GM19240 (cell line): ENCODE measurements around the gene MRPL50.
A peak's percentile ranks its signal among the peaks of the same experiment; 100 is the strongest.

Source experiments
- DNase-seq: peaks from one replicate; pipeline ENCODE4 v3.0.0; 2011; ENCODE audit warnings: low spot score; ENCODE audit not compliant: insufficient read length

The MRPL50 gene

DNA sequence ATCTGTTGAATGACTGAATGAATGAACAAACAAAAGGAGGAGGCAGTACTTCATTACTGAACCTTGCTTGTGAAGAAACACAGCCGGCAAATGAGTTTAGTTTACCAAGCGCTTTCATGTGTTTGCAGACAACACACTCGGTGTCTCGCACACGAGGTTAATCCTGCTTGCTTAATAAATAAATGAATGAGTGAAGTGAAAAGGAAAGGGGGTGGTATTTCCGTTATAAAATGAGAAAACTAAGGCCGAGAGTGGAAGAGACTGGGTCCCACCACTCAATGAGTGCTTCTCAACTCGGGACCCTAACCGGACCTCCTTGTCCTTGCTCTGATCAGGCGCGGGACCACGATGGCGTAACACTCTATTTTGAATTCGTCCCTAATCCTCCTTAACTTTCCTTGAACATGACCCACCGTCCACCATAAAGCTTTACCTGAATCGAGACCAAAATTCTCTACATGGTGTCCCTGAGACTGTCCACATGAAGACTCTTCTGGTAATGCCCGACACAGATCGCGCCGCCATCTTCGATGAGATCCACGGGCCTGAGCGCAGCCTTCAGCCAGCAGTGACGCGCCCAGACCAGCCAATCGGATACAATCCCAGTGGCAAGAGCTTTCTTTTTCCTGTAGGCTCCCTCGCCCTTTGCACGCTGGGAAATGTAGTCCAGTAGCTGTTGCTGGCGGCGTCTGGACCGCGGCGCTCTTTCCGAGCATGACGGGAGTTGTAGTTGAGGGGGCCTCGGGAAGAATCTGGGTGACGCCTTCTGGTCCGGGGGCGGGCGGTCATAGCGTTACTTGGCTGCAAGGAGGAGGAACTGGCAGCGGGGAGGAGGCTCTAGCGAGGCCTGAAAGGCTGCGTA lies at the start of gene MRPL50, which contains the start of gene ZNF189:
Gene MRPL50 (minus strand): TSS at position 551 of the 862 bp plus-strand sequence. CDS start 26 bp downstream, at position 525.
Gene ZNF189 (plus strand): TSS at position 784 of the 862 bp plus-strand sequence. CDS start 306 bp downstream, outside the sequence.
- DNase-seq = peak; percentile 61

DNA sequence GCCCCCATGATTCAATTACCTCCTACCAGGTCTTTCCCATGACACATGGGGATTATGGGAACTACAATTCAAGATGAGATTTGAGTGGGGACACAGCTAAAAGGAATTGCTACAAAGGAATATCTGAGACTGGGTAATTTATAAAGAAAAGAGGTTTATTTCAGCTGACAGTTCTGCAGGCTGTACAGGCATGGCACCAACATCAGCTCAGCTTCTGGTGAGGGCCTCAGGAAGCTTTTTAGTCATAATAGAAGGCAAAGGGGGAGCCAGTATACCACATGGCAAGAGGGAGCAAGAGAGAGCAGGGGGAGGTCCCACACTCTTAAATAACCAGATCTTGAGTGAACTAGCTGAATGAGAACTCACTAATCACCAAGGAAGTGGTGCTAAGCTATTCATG lies 48.3 kb upstream of the MRPL50 start:
- DNase-seq = no peak

DNA sequence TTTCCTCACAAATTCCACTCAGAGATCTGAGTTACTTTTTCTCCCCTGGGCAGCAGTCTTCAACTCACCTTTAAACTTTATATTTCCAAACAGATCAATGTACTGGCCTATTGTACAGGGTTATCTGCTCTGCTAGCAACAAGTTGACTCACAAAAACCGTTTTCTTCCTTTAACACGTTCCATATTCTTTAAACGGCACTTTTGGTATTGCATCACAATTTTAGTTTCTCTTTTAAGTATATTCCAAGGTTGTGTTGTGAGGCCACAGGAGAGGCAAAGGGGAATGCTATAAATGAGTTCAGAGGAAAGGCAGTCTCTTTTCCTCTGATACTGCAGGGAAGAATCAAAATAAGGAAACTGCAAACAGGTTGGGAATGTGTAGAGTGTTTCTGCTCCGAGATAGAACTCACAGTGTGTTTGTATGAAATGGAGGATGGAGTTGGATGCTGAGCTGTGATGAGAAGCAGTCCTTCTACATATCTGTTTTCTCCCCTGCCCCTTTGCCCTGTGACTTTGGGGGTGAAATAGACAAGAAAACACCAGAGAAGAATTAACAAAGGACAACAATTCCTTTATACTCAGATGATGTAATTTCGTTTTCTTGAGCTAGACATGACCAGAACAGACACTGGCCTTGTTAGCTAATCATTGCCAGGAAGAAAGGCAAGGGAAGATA lies 47.1 kb upstream of the MRPL50 start:
- no peak for DNase-seq

DNA sequence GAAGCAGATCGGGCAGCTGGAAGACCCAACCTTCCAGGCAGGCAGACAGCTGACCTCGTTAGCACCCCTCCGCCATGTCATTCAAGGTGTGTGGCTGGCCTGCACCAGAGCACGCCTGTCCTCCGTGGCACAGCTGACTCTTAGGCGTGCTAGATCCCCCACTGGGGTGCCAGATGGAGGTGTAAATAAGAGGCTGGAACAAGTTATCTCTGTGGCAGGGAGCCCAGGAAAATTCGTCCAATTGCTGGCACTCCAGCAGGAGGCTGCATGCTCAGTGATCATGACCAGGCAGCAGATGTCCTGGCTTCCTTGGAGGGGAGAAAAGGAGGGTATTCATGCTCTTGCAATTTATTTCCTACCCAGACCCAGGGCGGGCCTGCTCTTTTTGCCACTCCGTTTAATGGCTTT lies 45.0 kb upstream of the MRPL50 start:
- no peak for DNase-seq

DNA sequence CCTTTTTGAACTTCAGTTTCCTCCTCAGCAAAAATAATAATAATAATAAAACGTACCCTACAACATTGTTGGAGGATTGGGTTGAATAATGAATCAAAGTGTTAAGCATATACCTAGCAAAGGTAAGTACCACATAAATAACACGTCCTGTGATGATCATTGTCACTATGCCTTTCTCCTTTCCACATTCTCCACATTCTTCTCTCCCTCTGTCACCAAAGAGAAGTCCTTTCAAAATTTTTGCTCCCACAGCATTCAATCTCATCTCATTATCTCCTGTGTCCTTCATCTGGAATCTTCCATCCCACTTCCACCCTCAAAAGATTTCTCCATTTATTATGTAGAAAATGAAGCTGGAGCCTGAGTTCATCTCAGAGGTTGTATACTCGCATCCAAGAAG lies 44.3 kb upstream of the MRPL50 start:
- no peak for DNase-seq

DNA sequence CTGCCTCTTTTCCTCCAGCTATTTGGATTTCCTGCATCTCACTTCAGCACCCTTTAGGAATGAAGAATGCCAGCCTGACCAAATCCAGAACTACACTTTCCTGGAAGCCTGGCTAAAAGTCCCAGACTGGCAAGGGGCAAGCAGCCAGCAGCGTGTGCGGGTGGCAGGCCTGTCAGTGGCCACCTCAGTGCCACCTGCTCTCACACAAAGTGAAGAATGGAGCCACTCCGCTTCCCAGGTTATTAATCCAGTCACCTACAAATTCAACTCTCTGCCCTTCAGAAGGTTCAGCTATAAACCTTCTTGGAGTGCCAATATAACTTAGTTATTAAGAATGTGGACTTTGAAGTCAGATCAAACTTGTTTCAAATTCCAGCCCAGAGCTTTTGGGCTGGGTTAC lies 43.9 kb upstream of the MRPL50 start:
- DNase-seq = no peak

DNA sequence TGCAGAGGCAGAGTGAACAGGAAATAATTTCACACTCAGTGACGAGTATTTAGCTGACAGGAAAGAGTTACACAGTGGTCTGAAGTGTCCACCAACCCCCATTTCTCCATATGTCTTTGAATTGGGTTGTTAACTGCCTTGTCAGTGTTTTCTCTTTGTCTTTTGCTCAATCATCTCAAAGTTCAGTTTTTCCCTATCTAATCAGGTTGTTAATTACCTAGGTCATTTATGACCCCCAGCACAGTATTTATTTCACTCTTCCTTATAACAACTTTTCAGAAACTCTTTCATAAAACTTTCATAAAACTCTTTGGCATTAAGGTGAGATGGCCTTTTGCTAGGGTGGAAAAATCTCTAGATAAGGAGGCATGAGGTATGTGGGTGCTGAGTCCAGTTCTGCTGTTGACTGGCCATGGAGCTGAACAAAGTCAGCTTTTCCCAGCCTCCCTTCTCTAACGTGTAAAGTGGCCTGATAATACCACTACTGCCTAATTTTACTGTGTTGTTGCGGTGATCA lies 42.4 kb upstream of the MRPL50 start:
- no peak for DNase-seq

DNA sequence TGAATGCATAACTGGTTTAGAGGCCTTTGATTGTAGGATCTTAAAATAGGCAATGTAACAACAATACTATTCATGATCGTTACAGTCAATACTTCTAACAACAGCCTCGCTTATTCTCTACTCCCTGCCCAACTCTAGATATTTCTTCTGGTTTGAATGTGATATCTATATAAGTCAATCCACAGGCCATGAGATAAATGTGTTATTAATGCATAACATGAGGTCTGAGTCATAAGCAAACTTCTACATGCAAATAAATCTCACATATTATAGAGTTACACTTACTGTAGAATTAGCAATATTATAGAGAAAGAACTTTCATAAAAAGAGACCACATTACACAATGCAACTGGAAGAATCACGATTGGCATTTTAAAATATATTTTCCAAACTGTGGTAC lies 40.1 kb upstream of the MRPL50 start:
- DNase-seq = no peak

DNA sequence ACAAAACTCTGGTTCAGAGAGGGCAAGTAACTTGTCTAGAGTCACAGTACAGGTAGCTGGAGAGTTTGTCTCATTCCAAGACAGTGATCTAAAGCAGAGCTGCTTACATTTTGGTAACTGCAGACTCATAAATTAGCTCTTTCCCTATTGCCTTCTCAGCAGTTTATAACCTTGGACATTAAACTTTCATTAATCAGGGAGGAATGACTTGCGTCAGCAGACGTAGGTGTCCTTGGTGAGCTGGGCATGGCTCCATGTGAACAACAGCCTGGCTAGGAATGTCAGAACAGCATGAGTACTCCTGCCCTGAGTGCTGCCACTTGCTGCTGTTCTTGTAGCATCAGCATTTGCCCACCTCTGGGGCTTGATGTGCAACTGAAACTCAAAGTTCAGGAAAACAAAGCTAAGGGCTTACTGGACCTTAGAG lies 39.4 kb upstream of the MRPL50 start:
- no peak for DNase-seq

DNA sequence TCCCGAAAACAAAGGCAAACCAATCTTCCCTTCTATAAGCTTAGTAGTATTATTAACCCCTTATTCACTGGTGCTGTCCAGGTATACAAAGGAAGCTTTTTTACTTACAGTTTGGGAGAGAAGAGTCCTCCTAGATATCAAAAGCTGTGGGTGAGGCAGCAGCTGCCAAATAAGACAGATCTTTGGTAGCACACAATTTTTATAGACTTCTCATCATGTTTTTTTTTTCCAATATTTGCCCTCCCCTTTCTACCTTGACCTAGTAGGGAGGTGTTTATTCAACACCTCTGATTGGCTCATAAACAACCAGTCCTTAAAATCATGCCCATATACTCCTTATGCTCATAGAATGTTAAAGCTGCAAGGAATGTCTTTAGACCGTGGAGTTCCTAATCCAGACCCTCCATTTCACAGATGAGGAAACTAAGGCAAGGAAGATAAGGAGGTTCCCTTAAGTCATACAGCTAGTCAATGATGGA lies 37.2 kb upstream of the MRPL50 start, which contains the start of gene ALDOB:
Gene ALDOB (minus strand): TSS at position 174 of the 479 bp plus-strand sequence. CDS start 4,887 bp downstream, outside the sequence.
- no peak for DNase-seq

DNA sequence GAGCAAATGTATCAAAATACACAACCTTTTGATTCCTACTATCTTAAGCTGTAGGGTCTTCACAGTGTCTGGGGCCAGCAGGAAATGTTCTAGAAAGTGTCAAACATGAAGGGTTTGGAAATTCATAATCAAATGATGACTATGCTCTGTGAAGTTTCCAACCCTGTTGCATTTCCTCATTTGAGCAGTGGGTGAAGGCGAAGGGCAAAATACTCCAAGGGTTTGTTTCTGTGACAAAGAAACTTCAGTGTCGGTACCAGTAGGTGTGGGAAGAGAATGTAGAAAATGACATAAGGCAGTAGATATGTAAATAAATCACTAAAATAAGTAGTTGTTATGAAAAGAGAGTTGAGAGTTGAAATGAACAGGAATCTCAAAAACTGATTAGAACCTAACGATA lies 36.6 kb upstream of the MRPL50 start:
- no peak for DNase-seq

DNA sequence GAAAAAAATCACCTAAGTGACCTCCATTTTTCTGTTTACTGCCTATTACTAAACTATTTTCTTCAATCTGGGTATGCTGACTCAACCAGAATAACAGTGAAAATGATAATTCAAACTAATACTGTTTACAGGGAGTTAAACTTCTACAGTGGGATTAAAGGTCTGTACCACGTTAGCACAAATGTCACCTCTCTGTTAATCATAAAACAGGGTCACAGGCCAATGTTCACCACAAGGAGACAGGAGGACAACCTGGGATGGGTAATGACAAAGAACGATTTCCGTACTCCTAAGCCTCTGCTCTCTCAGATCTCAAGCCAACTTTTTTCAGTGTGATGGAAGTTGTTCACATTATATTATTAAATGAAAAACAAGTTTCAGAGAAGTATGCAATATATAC lies 34.8 kb upstream of the MRPL50 start:
- DNase-seq = no peak

DNA sequence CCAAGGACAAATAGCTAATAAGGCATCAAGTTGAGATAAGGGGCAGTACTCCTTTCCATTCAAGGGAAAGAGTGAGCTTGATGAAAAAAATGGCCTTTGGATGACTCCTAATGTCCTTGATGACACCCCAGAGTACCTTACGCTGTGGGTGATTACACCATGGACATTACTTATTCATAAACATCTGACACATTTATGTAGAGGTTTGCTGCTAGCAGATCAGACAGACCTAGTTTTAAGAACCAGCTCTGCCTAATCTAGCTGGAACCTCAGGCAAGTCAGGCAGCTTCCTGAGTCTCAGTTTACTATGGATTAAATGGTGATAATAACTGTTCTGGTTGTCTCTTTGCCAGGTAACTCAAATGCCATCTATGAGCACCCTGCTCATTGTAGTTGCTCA lies 34.3 kb upstream of the MRPL50 start:
- DNase-seq = no peak

DNA sequence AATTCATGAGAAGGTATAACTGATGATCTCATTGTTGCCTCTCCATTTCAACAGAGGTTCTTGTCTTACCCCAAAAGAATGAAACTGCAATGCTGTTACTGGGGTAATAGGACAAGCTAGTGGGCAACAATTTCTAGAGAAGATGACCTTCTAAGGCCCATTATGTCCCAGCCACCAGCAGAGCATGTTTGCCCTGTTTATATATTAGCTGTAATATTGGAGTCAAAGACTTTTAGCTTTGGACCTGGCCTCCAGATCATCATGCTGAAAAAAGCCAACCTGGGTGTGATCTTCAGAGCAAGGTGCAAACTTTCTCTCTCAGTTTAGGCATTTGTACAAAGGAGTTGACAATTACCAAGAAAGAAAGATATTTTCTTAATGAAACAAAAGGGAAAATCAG lies 33.8 kb upstream of the MRPL50 start:
- no peak for DNase-seq

DNA sequence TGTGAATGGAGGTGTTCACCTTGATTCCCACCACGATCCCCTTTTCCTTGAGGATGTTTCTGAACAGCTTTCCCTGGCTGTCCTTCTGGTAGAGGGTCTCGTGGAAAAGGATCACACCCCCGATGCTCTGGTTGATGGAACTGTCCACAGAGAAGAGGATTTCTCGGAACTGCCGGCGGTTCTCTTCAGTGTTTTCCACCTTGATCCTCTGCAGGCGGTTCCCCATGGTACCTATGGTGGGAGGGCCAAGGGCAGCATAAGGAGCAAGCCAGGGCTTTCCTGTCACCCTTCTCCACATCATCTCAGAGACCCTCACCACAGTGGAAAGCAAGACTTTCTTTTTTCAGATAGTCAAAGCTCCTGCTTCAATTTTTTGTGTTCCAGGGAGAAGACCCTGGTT lies 31.3 kb upstream of the MRPL50 start:
- DNase-seq = no peak

DNA sequence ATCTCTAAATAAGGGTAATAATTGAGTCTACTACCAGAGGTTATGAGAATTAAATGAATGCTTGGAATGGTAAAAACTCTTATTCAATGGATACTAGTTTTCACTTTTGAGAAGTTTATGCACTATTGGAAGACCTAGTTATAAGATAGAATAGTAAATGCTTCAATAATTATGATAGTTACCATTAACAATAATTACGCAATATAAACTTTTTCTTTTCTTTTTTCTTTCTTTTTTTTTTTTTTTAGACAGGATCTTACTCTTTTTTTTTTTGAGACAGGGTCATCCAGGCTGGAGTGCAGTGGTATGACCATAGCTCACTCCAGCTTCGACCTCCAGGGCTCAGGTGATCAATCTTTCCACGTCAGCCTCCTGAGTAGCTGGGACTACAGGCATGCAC lies 30.5 kb upstream of the MRPL50 start:
- no peak for DNase-seq

DNA sequence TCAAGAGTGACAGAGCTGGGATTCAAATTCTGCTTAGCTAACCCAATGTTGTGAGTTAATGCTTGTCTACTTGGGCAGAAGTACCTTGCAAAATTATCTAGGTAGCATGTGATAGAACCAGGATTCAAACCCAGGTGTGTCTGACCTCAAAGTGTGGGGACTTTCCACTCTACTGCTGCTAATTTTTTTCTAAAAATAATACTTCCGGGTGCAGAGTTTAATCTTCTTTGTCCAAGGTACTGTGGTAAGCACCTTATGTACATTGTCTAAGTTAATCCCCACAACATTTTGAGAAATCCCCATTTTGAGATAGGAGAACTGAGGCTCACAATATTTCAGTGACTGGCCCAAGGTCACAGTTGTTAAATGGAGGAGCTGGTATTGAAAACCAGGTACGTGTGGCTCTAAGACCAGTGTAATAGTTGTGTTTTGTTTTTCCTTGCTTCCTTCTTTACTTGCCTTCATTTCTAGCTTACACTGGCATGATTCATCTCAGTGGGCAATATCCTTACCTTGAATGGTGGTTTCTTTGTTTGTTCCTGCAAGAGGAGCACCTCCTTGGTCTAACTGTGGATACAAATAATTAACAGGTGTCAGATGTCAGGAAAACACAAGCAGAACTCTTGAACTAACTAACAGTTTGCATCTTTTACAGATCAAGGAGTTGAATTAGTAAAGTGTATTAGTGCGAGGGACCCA lies 29.7 kb upstream of the MRPL50 start:
- no peak for DNase-seq

DNA sequence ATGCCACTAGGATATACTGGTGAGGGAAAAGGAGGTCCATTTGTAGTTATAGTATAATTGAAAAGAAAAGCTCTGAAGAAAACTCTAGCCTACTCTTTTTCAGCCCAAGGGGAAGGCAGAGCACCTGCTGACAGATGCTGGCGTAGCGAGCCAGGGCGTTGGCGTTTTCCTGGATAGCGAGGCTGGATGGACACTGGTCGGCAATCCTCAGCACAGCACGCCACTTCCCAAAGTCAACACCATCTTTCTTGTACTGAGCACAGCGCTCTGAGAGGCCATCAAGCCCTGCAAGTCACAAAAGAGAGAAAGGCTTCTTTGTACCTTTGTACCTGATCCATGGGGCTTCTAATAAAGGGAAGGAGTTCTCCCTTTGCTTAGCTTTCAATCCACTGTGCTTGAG lies 28.9 kb upstream of the MRPL50 start:
- DNase-seq = no peak

DNA sequence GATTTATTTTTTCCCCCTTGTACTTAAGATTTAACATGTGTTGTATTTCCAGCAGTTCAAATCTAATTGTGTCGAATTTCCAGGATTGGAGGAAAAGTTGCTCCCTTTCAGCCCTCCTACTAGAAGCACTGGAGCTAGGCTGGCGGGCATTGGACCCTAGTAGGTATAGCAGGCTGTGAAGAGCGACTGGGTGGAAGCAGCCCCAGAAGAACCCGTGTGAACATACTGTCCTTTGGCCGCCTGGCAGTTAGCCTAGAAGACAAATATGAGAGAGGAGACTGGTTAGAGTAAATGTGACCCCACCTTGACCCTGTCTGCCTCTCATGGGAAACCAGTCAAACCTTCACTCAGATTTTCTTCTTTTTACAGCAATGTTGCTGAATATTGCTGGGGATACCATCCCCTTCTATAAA lies 23.2 kb upstream of the MRPL50 start:
- DNase-seq = no peak

DNA sequence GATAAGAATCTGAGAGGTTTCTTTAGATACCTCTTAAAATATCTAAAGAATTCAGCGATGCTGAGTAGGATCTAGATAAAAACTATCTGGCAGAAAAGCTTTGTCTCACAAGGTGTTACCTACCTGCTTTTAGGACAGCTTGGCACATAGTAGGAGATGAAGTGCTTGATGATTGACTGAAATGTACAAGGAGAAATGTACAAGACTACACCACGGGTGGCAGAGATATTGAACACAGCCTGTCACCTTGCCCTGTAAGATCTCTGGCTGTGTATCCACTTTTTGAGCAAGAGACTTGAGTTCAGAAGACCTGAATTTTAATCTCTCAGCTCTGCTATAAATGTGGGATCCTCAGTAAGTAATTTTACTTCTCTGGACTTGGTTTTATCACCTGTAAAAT lies 21.4 kb upstream of the MRPL50 start:
- DNase-seq = no peak
